Fibroblast of the conjunctiva (primary cell): ENCODE results near the gene TSC1.

Source experiments
- DNase-seq: peaks from one replicate; pipeline ENCODE4 v3.0.0-alpha.2; 2010; ENCODE audit warnings: low read depth

The TSC1 gene

GRCh38 chr9:132935026-132935425, 9.4 kb downstream of the TSC1 start:
- DNase-seq, result no peak

GRCh38 chr9:132931178-132931735, 13.2 kb downstream of the TSC1 start:
- DNase-seq, result no peak

GRCh38 chr9:132927704-132928103, 16.7 kb downstream of the TSC1 start:
- no peak for DNase-seq

GRCh38 chr9:132923346-132923902, 21.0 kb downstream of the TSC1 start:
- no peak for DNase-seq

- no peak for DNase-seq
Measured at GRCh38 chr9:132919614-132920268, 24.7 kb downstream of the TSC1 start.

- DNase-seq, result no peak
Measured at GRCh38 chr9:132914924-132915323, 29.5 kb downstream of the TSC1 start.

GRCh38 chr9:132912131-132912530, 32.3 kb downstream of the TSC1 start:
- no peak for DNase-seq

GRCh38 chr9:132910376-132910775, 34.0 kb downstream of the TSC1 start:
- DNase-seq, result no peak

GRCh38 chr9:132909311-132909710, 35.1 kb downstream of the TSC1 start:
- no peak for DNase-seq

- no peak for DNase-seq
Measured at GRCh38 chr9:132908635-132909034, 35.8 kb downstream of the TSC1 start.

- DNase-seq, result no peak
Measured at GRCh38 chr9:132905726-132906125, 38.7 kb downstream of the TSC1 start.

GRCh38 chr9:132903574-132904492, 40.6 kb downstream of the TSC1 start:
- DNase-seq, result no peak

- peak; percentile 57 for DNase-seq
Measured at GRCh38 chr9:132901858-132902831, 42.3 kb downstream of the TSC1 start.

- no peak for DNase-seq
Measured at GRCh38 chr9:132898051-132898450, 46.4 kb downstream of the TSC1 start.

GRCh38 chr9:132896906-132897305, 47.5 kb downstream of the TSC1 start:
- DNase-seq, result no peak

- no peak for DNase-seq
Measured at GRCh38 chr9:132896264-132896663, 48.2 kb downstream of the TSC1 start.

- no peak for DNase-seq
Measured at GRCh38 chr9:132894862-132895835, 49.3 kb downstream of the TSC1 start.

GRCh38 chr9:132894346-132894745, 50.1 kb downstream of the TSC1 start:
- no peak for DNase-seq

GRCh38 chr9:132892400-132892799, 52.0 kb downstream of the TSC1 start:
- DNase-seq, result no peak

- no peak for DNase-seq
Measured at GRCh38 chr9:132888151-132888550, 56.3 kb downstream of the TSC1 start.
